IPS-NIHi7 (cell line): Measurements from ENCODE around the gene GRK1.

Experiments used
- DNase-seq: peaks from one replicate; pipeline ENCODE4 v3.0.0; 2012; ENCODE audit warnings: mixed read lengths; ENCODE audit errors: extremely low spot score

Gene GRK1

GRCh38 chr13:113632706-113633484 lies 34.1 kb upstream of the GRK1 start:
- DNase-seq, result no peak

GRCh38 chr13:113633485-113633873 lies 33.5 kb upstream of the GRK1 start:
- DNase-seq, result no peak

GRCh38 chr13:113634279-113635047 lies 32.6 kb upstream of the GRK1 start:
- no peak for DNase-seq

GRCh38 chr13:113635048-113635420 lies 32.0 kb upstream of the GRK1 start:
- no peak for DNase-seq

- DNase-seq, result no peak
Measured at GRCh38 chr13:113635709-113636108, 31.3 kb upstream of the GRK1 start.

GRCh38 chr13:113636266-113636963 lies 30.6 kb upstream of the GRK1 start:
- DNase-seq, result no peak

GRCh38 chr13:113637262-113638160 lies 29.5 kb upstream of the GRK1 start:
- DNase-seq, result no peak

- no peak for DNase-seq
Measured at GRCh38 chr13:113638173-113638746, 28.8 kb upstream of the GRK1 start.

GRCh38 chr13:113638806-113639205 lies 28.2 kb upstream of the GRK1 start:
- DNase-seq, result no peak

- no peak for DNase-seq
Measured at GRCh38 chr13:113639616-113640262, 27.3 kb upstream of the GRK1 start.

GRCh38 chr13:113641426-113641825 lies 25.6 kb upstream of the GRK1 start:
- no peak for DNase-seq

- DNase-seq, result no peak
Measured at GRCh38 chr13:113642563-113642962, 24.5 kb upstream of the GRK1 start.

GRCh38 chr13:113643593-113643992 lies 23.4 kb upstream of the GRK1 start:
- no peak for DNase-seq

GRCh38 chr13:113644800-113645199 lies 22.2 kb upstream of the GRK1 start:
- DNase-seq, result no peak

- DNase-seq, result no peak
Measured at GRCh38 chr13:113645329-113645728, 21.7 kb upstream of the GRK1 start.

- DNase-seq, result no peak
Measured at GRCh38 chr13:113646376-113646775, 20.6 kb upstream of the GRK1 start.

- DNase-seq, result no peak
Measured at GRCh38 chr13:113646921-113647340, 20.1 kb upstream of the GRK1 start.

GRCh38 chr13:113647351-113648215 lies 19.4 kb upstream of the GRK1 start:
- no peak for DNase-seq

GRCh38 chr13:113648216-113648610 lies 18.8 kb upstream of the GRK1 start:
- DNase-seq, result no peak

- no peak for DNase-seq
Measured at GRCh38 chr13:113649212-113649611, 17.8 kb upstream of the GRK1 start.
